ENCODE measurements around the gene SRGAP2C.
"Not testable (repeated sequence)": the region's sequence is repeated elsewhere in the genome, so short reads cannot be mapped to it uniquely, and the experiment has no call there.

SRGAP2C gene

GRCh38 chr1:121421490-121421889 is 236.7 kb downstream of the SRGAP2C start:
- H3K27ac ChIP-seq (ENCODE audit: low read depth, low read length); H3K9ac ChIP-seq (ENCODE audit: low read depth in 1 of 2, low read length in 2 of 2); H3K9me3 ChIP-seq (ENCODE audit: control insufficient read depth in 1 of 2, low read length in 2 of 2); H3K4me1 ChIP-seq (ENCODE audit: control insufficient read depth in 1 of 2, insufficient read depth in 2 of 2, low read length in 2 of 2); H3K36me3 ChIP-seq (ENCODE audit: control insufficient read depth in 1 of 2, insufficient read depth in 2 of 2, low read length in 2 of 2); H3K4me3 ChIP-seq (ENCODE audit: low read depth in 1 of 2, low read length in 2 of 2); H3K27me3 ChIP-seq (ENCODE audit: control insufficient read depth in 1 of 2, insufficient read depth in 2 of 2, low read length in 2 of 2): not testable (repeated sequence)

GRCh38 chr1:121423956-121424355 is 239.2 kb downstream of the SRGAP2C start:
- not testable (repeated sequence) for H3K27me3 ChIP-seq (ENCODE audit: control insufficient read depth in 1 of 2, insufficient read depth in 2 of 2, low read length in 2 of 2); H3K4me3 ChIP-seq (ENCODE audit: low read depth in 1 of 2, low read length in 2 of 2); H3K9ac ChIP-seq (ENCODE audit: low read depth in 1 of 2, low read length in 2 of 2); H3K9me3 ChIP-seq (ENCODE audit: control insufficient read depth in 1 of 2, low read length in 2 of 2); H3K27ac ChIP-seq (ENCODE audit: low read depth, low read length); H3K4me1 ChIP-seq (ENCODE audit: control insufficient read depth in 1 of 2, insufficient read depth in 2 of 2, low read length in 2 of 2); H3K36me3 ChIP-seq (ENCODE audit: control insufficient read depth in 1 of 2, insufficient read depth in 2 of 2, low read length in 2 of 2)

- not testable (repeated sequence) for H3K36me3 ChIP-seq (ENCODE audit: control insufficient read depth in 1 of 2, insufficient read depth in 2 of 2, low read length in 2 of 2); H3K9me3 ChIP-seq (ENCODE audit: control insufficient read depth in 1 of 2, low read length in 2 of 2); H3K9ac ChIP-seq (ENCODE audit: low read depth in 1 of 2, low read length in 2 of 2); H3K4me3 ChIP-seq (ENCODE audit: low read depth in 1 of 2, low read length in 2 of 2); H3K27ac ChIP-seq (ENCODE audit: low read depth, low read length); H3K27me3 ChIP-seq (ENCODE audit: control insufficient read depth in 1 of 2, insufficient read depth in 2 of 2, low read length in 2 of 2); H3K4me1 ChIP-seq (ENCODE audit: control insufficient read depth in 1 of 2, insufficient read depth in 2 of 2, low read length in 2 of 2)
These were observed 248.7 kb downstream of the SRGAP2C start for GRCh38 chr1:121433517-121433916.

GRCh38 chr1:121438862-121439261 is 254.1 kb downstream of the SRGAP2C start:
- not testable (repeated sequence) for H3K27ac ChIP-seq (ENCODE audit: low read depth, low read length); H3K27me3 ChIP-seq (ENCODE audit: control insufficient read depth in 1 of 2, insufficient read depth in 2 of 2, low read length in 2 of 2); H3K4me1 ChIP-seq (ENCODE audit: control insufficient read depth in 1 of 2, insufficient read depth in 2 of 2, low read length in 2 of 2); H3K4me3 ChIP-seq (ENCODE audit: low read depth in 1 of 2, low read length in 2 of 2); H3K36me3 ChIP-seq (ENCODE audit: control insufficient read depth in 1 of 2, insufficient read depth in 2 of 2, low read length in 2 of 2); H3K9me3 ChIP-seq (ENCODE audit: control insufficient read depth in 1 of 2, low read length in 2 of 2); H3K9ac ChIP-seq (ENCODE audit: low read depth in 1 of 2, low read length in 2 of 2)

GRCh38 chr1:121440993-121441392 is 256.2 kb downstream of the SRGAP2C start:
- Histone ChIP-seq H3K4me1 (ENCODE audit: control insufficient read depth in 1 of 2, insufficient read depth in 2 of 2, low read length in 2 of 2) (no peaks in the 10 kb centered on the region), H3K9ac (ENCODE audit: low read depth in 1 of 2, low read length in 2 of 2) (no peak overlapping the region), H3K27ac (ENCODE audit: low read depth, low read length) (no peak overlapping the region), H3K4me3 (ENCODE audit: low read depth in 1 of 2, low read length in 2 of 2) (no peak overlapping the region), H3K36me3 (ENCODE audit: control insufficient read depth in 1 of 2, insufficient read depth in 2 of 2, low read length in 2 of 2) (no peaks in the 10 kb centered on the region), H3K27me3 (ENCODE audit: control insufficient read depth in 1 of 2, insufficient read depth in 2 of 2, low read length in 2 of 2) (no peaks in the 10 kb centered on the region), H3K9me3 (ENCODE audit: control insufficient read depth in 1 of 2, low read length in 2 of 2) (peaks cover 0 to 2% of the 10 kb centered on the region in 2 donors)

Measured in duodenal mucosa (tissue), 2 donors.